Astrocyte (in vitro differentiated cells and primary cell): ENCODE measurements around the gene BET1. TPM values are rescaled to one million over a fixed set of nuclear protein-coding genes. Genes with fewer than 3 reads are reported as not detected.

ENCODE experiments used
- DNase-seq: peaks from one replicate; pipeline ENCODE4 v3.0.0-alpha.2; 2010; ENCODE audit warnings: low read depth
- FAIRE-seq: peaks from 2 replicates; lab custom pipeline; 2011; peaks lifted over from hg19 to GRCh38; lab: Jason Lieb, UNC
- H2AFZ ChIP-seq: 2 replicates; pipeline ENCODE4 v1.6.0; 2012; ENCODE audit warnings: low read depth, low read length, inconsistent platforms
- H3K27ac ChIP-seq: 2 replicates; pipeline ENCODE4 v1.5.1; 2011; ENCODE audit warnings: low read depth, low read length, inconsistent platforms
- H3K27me3 ChIP-seq: 2 replicates; pipeline ENCODE4 v1.6.0; 2011; ENCODE audit warnings: low read length, inconsistent platforms; ENCODE audit not compliant: insufficient read depth
- H3K36me3 ChIP-seq: 2 replicates; pipeline ENCODE4 v1.5.1; 2011; ENCODE audit warnings: low read length, inconsistent platforms; ENCODE audit not compliant: insufficient read depth
- H3K4me1 ChIP-seq: 2 replicates; pipeline ENCODE4 v1.5.1; 2011; ENCODE audit warnings: low read length, inconsistent platforms; ENCODE audit not compliant: insufficient read depth
- H3K4me2 ChIP-seq: 2 replicates; pipeline ENCODE4 v1.6.0; 2012; ENCODE audit warnings: low read length, inconsistent platforms
- H3K4me3 ChIP-seq: 2 replicates; pipeline ENCODE4 v1.5.1; 2011; ENCODE audit warnings: low read depth, mild to moderate bottlenecking, low read length, inconsistent platforms; ENCODE audit not compliant: insufficient read depth
- H3K79me2 ChIP-seq: 2 replicates; pipeline ENCODE4 v1.6.0; 2012; ENCODE audit warnings: mild to moderate bottlenecking, low read length, inconsistent platforms; ENCODE audit not compliant: insufficient read depth
- H3K9ac ChIP-seq: 2 replicates; pipeline ENCODE4 v1.6.0; 2012; ENCODE audit warnings: mild to moderate bottlenecking, low read length, inconsistent platforms
- H3K9me3 ChIP-seq: 2 replicates; pipeline ENCODE4 v1.5.1; 2012; ENCODE audit warnings: low read depth, mild to moderate bottlenecking, low read length, inconsistent platforms; ENCODE audit not compliant: insufficient read depth
- H4K20me1 ChIP-seq: 2 replicates; pipeline ENCODE4 v1.6.0; 2012; ENCODE audit warnings: low read length, inconsistent platforms; ENCODE audit not compliant: insufficient read depth
- H3K27ac Mint-ChIP-seq: one replicate; pipeline ENCODE4 v1.8.0; 2021; ENCODE audit warnings: mild to moderate bottlenecking, mixed read lengths; ENCODE audit not compliant: unreplicated experiment
- H3K27me3 Mint-ChIP-seq: one replicate; pipeline ENCODE4 v1.8.0; 2021; ENCODE audit warnings: low read depth, mixed read lengths; ENCODE audit not compliant: unreplicated experiment
- H3K36me3 Mint-ChIP-seq: one replicate; pipeline ENCODE4 v1.8.0; 2021; ENCODE audit warnings: low read depth, mixed read lengths; ENCODE audit not compliant: unreplicated experiment
- H3K4me1 Mint-ChIP-seq: one replicate; pipeline ENCODE4 v1.8.0; 2021; ENCODE audit warnings: low read depth, mixed read lengths; ENCODE audit not compliant: unreplicated experiment
- H3K4me3 Mint-ChIP-seq: one replicate; pipeline ENCODE4 v1.8.0; 2021; ENCODE audit warnings: mild to moderate bottlenecking, moderate library complexity, mixed read lengths; ENCODE audit not compliant: unreplicated experiment
- H3K9me3 Mint-ChIP-seq: one replicate; pipeline ENCODE4 v1.8.0; 2021; ENCODE audit warnings: mild to moderate bottlenecking, mixed read lengths; ENCODE audit not compliant: unreplicated experiment
- EZH2 ChIP-seq: IDR thresholded peaks from 2 replicates; pipeline ENCODE4 v1.6.1; 2012; ENCODE audit warnings: mild to moderate bottlenecking, low read length, inconsistent platforms; ENCODE audit not compliant: insufficient read depth
- total RNA-seq: library from RNA; stranded (reverse); gene quantifications from 2 replicates; pipeline ENCODE4 v1.2.1, GENCODE V29; 2021
- TF ChIP-seq, protein P1 (sequence below): IDR thresholded peaks from 2 replicates; pipeline ENCODE4 v1.5.1; 2011; ENCODE audit warnings: low read depth, mild to moderate bottlenecking, inconsistent platforms, low read length, moderate library complexity; ENCODE audit not compliant: insufficient read depth

Gene BET1
- total RNA-seq, 1 donor from 2014 or later: 37.4 TPM

DNA sequence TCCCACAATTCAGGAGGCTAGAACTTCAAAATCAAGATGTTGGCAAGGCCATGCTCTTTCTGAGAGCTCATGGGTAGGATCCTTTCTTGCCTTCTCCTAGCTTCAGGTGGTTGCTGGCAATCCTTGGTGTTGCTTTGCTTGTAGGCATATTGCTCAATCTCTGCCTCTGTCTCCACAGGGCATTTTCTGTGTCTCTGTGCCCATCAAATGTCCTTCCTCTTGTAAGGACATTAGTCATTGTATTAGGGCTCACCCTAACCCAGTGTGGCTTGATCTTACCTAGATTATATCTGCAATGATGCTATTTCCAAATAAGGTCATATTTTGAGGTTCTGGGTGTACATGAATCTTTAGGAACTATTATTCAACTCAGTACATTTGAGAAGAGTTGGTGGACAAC lies 20.1 kb downstream of the BET1 start:
- H3K9me3 Mint-ChIP-seq: no peaks in the 10 kb centered on the region
- H3K4me1 Mint-ChIP-seq: peaks cover 8% of the 10 kb centered on the region
- no peaks in the 10 kb centered on the region for H3K79me2 ChIP-seq
- H3K4me3 ChIP-seq: no peak overlapping the region
- H3K9me3 ChIP-seq: no peaks in the 10 kb centered on the region
- H3K27ac Mint-ChIP-seq: no peak overlapping the region
- no peak overlapping the region for H3K27ac ChIP-seq
- H3K4me3 Mint-ChIP-seq: no peak overlapping the region
- no peak overlapping the region for H2AFZ ChIP-seq
- H3K9ac ChIP-seq: no peak overlapping the region
- no peaks in the 10 kb centered on the region for H3K36me3 Mint-ChIP-seq
- H4K20me1 ChIP-seq: no peaks in the 10 kb centered on the region
- H3K4me2 ChIP-seq: no peak overlapping the region
- H3K36me3 ChIP-seq: no peaks in the 10 kb centered on the region
- no peak for TF ChIP-seq EZH2
- TF ChIP-seq, protein P1, sequence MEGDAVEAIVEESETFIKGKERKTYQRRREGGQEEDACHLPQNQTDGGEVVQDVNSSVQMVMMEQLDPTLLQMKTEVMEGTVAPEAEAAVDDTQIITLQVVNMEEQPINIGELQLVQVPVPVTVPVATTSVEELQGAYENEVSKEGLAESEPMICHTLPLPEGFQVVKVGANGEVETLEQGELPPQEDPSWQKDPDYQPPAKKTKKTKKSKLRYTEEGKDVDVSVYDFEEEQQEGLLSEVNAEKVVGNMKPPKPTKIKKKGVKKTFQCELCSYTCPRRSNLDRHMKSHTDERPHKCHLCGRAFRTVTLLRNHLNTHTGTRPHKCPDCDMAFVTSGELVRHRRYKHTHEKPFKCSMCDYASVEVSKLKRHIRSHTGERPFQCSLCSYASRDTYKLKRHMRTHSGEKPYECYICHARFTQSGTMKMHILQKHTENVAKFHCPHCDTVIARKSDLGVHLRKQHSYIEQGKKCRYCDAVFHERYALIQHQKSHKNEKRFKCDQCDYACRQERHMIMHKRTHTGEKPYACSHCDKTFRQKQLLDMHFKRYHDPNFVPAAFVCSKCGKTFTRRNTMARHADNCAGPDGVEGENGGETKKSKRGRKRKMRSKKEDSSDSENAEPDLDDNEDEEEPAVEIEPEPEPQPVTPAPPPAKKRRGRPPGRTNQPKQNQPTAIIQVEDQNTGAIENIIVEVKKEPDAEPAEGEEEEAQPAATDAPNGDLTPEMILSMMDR: no peak
- FAIRE-seq (no peak), DNase-seq (no peak)
- H3K4me1 ChIP-seq: no peaks in the 10 kb centered on the region
- H3K27me3 ChIP-seq: no peaks in the 10 kb centered on the region
- no peaks in the 10 kb centered on the region for H3K27me3 Mint-ChIP-seq

- no peaks in the 10 kb centered on the region for H3K36me3 ChIP-seq
- no peak overlapping the region for H3K4me2 ChIP-seq
- Mint-ChIP-seq H3K9me3 (no peaks in the 10 kb centered on the region), H3K4me1 (peaks cover 8% of the 10 kb centered on the region), H3K4me3 (no peak overlapping the region), H3K27me3 (no peaks in the 10 kb centered on the region), H3K27ac (no peak overlapping the region), H3K36me3 (no peaks in the 10 kb centered on the region)
- FAIRE-seq (no peak), DNase-seq (no peak)
- no peak overlapping the region for H2AFZ ChIP-seq
- no peak overlapping the region for H3K9ac ChIP-seq
- no peaks in the 10 kb centered on the region for H3K27me3 ChIP-seq
- H3K4me3 ChIP-seq: no peak overlapping the region
- no peak overlapping the region for H3K27ac ChIP-seq
- H4K20me1 ChIP-seq: no peaks in the 10 kb centered on the region
- H3K9me3 ChIP-seq: no peaks in the 10 kb centered on the region
- TF ChIP-seq EZH2: no peak
- TF ChIP-seq, protein P1: no peak
- H3K4me1 ChIP-seq: no peaks in the 10 kb centered on the region
- no peaks in the 10 kb centered on the region for H3K79me2 ChIP-seq
Measured at GRCh38 chr7:93981480-93981874, 22.7 kb downstream of the BET1 start.

- Mint-ChIP-seq H3K4me1 (peaks cover 8% of the 10 kb centered on the region), H3K4me3 (no peak overlapping the region)
Measured at GRCh38 chr7:93980744-93981479, 23.2 kb downstream of the BET1 start.

More at GRCh38 chr7:93980744-93981479, 23.2 kb downstream of the BET1 start:
- H3K9me3 ChIP-seq: no peaks in the 10 kb centered on the region
- peak overlapping the region; percentile 15 for H3K27ac Mint-ChIP-seq
- H3K4me3 ChIP-seq: no peak overlapping the region
- DNase-seq (no peak), FAIRE-seq (no peak)
- no peaks in the 10 kb centered on the region for H3K4me1 ChIP-seq
- no peaks in the 10 kb centered on the region for H3K79me2 ChIP-seq
- no peaks in the 10 kb centered on the region for H3K9me3 Mint-ChIP-seq
- H3K27ac ChIP-seq: no peak overlapping the region
- H4K20me1 ChIP-seq: no peaks in the 10 kb centered on the region
- TF ChIP-seq, protein P1: no peak
- no peak for TF ChIP-seq EZH2
- H3K27me3 Mint-ChIP-seq: no peaks in the 10 kb centered on the region
- H2AFZ ChIP-seq: no peak overlapping the region
- H3K27me3 ChIP-seq: no peaks in the 10 kb centered on the region
- no peak overlapping the region for H3K4me2 ChIP-seq
- H3K9ac ChIP-seq: no peak overlapping the region
- no peaks in the 10 kb centered on the region for H3K36me3 ChIP-seq
- H3K36me3 Mint-ChIP-seq: no peaks in the 10 kb centered on the region
